Subcutaneous adipose tissue (tissue), 4 donors: ENCODE measurements around the gene GARIN1A. TPM values are rescaled to one million over a fixed set of nuclear protein-coding genes. Genes with fewer than 3 reads are reported as not detected.

Source experiments
- total RNA-seq, 4 donors: library from RNA; depleted of rRNA; stranded (reverse); fragments of >200 nt; gene quantifications; one replicate each; pipeline ENCODE4 v1.1.0, GENCODE V29; 2016
- TF ChIP-seq, protein P1 (sequence below): fragments of 450-650 bp; IDR thresholded peaks from one replicate; pipeline ENCODE4 v1.5.1; 2016; ENCODE audit warnings: low read depth, mild to moderate bottlenecking, control low read depth, antibody characterized with exemption, moderate library complexity

The GARIN1A gene
- total RNA-seq, 4 donors from 2014 or later = 0.49 to 2.7 (median 2.1) TPM

DNA sequence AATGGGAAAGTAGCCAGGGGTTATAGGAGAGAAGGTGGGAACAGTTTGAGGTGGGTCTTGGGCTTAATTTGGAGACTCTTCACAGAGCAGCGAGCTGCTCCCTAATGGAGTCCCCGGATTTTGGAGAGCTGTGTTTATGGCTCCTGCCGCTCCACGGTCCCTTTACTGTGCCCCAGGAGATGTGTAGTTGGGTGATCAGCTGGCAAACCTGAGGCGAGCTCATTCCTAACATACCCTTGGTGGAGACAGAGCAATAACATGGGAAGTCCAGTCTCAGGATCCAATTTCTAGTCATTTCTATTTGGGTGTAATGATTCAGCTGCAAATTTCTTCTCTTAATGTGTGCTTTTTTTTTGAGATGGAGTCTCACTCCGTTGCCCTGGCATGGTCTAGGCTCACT, 1.5 kb downstream of the GARIN1A start:
- TF ChIP-seq, protein P1, sequence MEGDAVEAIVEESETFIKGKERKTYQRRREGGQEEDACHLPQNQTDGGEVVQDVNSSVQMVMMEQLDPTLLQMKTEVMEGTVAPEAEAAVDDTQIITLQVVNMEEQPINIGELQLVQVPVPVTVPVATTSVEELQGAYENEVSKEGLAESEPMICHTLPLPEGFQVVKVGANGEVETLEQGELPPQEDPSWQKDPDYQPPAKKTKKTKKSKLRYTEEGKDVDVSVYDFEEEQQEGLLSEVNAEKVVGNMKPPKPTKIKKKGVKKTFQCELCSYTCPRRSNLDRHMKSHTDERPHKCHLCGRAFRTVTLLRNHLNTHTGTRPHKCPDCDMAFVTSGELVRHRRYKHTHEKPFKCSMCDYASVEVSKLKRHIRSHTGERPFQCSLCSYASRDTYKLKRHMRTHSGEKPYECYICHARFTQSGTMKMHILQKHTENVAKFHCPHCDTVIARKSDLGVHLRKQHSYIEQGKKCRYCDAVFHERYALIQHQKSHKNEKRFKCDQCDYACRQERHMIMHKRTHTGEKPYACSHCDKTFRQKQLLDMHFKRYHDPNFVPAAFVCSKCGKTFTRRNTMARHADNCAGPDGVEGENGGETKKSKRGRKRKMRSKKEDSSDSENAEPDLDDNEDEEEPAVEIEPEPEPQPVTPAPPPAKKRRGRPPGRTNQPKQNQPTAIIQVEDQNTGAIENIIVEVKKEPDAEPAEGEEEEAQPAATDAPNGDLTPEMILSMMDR = no peak

DNA sequence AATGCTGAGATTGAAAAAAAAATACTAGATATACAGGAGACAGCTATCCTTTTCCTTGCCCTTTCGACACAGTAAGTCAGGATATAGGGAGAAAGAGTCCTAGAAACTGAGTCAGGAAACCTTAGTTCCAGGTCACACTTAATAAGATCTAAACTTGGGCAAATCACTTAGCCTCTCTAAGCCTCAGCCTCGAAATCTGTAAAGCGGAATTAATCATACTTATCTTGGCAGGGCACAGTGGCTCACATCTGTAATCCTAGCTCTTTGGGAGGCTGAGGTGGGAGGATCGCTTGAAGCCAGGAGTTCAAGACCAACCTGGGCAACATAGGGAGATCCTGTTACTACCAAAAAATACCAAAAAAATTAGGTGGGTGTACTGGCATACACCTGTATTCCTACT, 4.6 kb downstream of the GARIN1A start:
- TF ChIP-seq, protein P1 = no peak

DNA sequence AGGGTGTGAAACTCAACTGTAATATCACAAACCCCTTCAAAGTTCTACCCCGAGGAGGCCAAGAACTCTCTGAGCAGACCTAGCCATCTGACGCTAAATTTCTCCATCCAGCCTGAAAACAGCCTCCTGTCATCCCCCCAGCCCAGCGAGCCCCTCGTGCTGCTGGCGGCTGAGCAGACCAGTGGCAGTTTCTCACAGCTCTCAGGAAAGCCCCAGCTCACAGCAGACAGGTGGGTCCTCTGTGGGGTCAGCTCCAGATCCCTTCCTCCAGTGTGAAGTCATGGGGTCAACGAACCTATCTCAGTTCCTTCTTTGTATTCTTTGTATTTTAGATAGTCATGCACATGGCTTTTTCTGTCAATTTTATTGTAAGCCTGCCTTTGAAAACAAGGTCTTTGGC, 7.8 kb downstream of the GARIN1A start:
- TF ChIP-seq, protein P1 = no peak

DNA sequence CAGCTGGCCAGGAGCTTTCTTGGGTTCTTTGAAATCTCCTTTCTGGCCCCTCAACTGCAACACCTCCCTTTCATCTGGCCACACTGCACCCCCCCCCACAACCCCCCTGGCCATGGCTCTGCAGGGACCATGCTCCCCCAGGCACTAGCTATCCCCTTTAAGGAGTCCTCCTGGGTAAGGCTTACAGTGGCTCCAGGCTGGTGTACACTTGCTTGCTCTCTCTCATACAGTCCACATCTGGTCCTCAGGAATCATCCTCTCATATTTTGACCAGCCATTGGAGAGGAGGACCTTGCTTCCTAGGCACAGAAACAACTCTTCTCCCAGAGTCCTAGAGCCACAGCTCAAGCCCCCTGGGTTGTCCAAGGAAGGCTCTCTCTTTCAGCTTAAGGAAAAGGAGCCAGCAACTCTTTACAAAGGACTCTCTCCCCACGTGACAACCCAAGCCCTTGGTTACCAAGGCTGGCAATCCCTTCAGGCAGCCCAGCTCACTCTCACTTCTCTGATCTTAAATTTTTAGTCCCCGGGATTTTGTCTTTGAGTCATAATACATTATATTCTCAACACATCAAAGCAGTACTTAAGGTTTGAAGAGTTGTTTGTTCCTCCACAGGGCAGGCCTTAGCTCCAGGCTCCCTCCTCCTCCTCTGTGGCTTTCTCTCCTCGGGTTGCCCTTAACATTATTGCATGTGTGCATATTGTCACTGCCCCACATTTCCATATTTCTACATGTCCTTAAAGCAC, 9.9 kb downstream of the GARIN1A start:
- TF ChIP-seq, protein P1 = no peak

DNA sequence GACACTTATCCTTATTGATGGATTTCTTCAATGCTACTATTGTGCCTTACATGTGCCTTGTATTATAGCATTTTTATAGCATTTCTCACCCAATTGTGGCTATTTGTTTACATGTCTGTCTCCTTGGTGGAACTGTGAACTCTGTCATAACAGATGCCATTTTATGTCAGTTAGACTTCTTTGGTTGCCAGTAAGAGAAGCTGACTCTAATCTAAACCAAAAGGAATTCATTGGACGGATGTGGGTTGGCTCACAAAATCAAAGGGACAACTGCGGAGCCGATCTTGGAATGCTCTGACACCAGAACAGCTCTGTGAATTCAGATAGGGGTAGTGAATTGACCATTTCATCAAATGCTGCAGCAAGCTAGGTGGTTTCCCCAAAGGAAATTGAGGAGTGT, 15.0 kb downstream of the GARIN1A start:
- TF ChIP-seq, protein P1 = no peak

DNA sequence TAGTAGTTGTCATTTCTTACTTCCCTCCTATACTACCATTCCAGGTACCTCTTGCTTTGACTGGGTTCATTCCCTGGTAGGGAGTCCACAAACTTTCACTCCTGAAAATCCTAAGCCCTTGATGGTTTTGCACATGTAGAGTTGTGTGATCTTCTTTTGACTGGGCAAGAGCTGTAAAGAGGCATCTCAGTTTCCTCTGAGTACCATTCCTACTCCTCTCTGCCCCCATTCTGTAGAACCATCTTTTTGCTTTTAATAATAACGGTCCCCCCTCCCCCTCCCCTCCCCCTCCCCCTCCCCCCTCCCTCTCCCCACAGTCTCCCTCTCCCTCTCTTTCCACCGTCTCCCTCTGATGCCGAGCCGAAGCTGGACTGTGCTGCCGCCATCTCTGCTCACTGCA, 16.4 kb downstream of the GARIN1A start:
- TF ChIP-seq, protein P1 = no peak

DNA sequence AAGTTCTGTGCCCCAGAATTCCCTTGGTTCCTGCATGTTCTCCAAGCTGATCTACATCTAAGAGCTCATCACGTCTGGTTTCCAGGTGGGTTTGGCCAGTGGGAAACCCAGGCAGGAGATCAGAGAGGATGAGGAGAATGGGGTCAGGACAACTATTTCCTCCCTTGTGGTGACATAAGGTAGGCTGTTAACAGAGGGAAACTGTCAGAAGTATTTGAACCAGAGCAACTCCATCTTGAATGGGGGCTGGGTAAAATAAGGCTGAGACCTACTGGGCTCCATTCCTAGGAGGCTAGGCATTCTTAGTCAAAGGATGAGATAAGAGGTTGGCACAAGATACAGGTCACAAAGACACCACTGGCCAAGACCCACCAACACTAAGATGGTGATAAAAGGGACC, 19.1 kb downstream of the GARIN1A start:
- TF ChIP-seq, protein P1 = no peak
